HL-60 (cell line): Measurements from ENCODE around the gene TPGS1.

Experiments
- DNase-seq, 2 experiments: peaks; one replicate each; pipeline ENCODE4 v3.0.0-alpha.2; 2010 to 2020; ENCODE audit warnings: low read depth in 1 of 2, low spot score in 1 of 2
- H3K27ac ChIP-seq: fragments of 250-450 bp; sonication (Bioruptor Pico); replicated peaks from 2 replicates; pipeline ENCODE4 v1.5.1; 2020; ENCODE audit warnings: mild to moderate bottlenecking, moderate library complexity
- H3K27me3 ChIP-seq: fragments of 250-450 bp; sonication (Bioruptor Pico); 2 replicates; pipeline ENCODE4 v1.5.1; 2021; ENCODE audit warnings: mild to moderate bottlenecking, moderate library complexity; ENCODE audit not compliant: insufficient read depth, poor library complexity, severe bottlenecking
- H3K4me3 ChIP-seq: replicated peaks from 2 replicates; pipeline ENCODE4 v1.5.1; 2011; ENCODE audit warnings: mild to moderate bottlenecking, control low read depth, low read length; ENCODE audit not compliant: insufficient read depth
- GABPA ChIP-seq: IDR thresholded peaks from 2 replicates; pipeline ENCODE4 v1.6.1; 2012; ENCODE audit warnings: low read depth
- POLR2AphosphoS5 ChIP-seq: IDR thresholded peaks from 2 replicates; pipeline ENCODE4 v1.6.1; 2012; ENCODE audit warnings: low read depth
- SPI1 ChIP-seq: IDR thresholded peaks from 2 replicates; pipeline ENCODE4 v1.6.1; 2012; ENCODE audit warnings: low read depth, mild to moderate bottlenecking, borderline replicate concordance
- TF ChIP-seq, protein P1 (sequence below): IDR thresholded peaks from one replicate; pipeline ENCODE4 v1.5.1; 2011; ENCODE audit warnings: low read length, control low read depth, inconsistent platforms; ENCODE audit not compliant: insufficient read depth
- TF ChIP-seq, protein P2 (sequence below): IDR thresholded peaks from 2 replicates; pipeline ENCODE4 v1.6.1; 2012; ENCODE audit warnings: low read depth; ENCODE audit not compliant: insufficient replicate concordance

Gene TPGS1

DNA sequence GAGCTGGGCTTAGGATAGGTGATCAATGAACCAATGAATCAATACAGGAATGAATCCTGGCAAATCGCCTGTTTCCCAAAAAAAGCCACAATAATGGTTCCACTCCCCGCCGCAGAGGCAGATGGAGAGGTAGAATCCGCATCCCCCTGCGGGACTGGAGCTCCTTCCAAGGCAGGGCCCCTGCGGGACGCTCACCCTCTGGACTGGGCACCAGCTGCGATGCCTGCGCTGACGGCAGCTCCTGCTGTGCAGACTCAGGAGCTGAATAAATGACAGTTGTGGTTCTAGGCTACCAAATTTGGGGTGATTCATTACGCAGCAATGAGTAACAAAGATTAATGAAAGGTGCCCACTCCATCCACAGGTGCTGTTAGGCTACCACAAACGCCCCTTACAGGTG lies 15.4 kb downstream of the TPGS1 start:
- Histone ChIP-seq H3K27me3 (no peaks in the 10 kb centered on the region), H3K27ac (no peak overlapping the region), H3K4me3 (no peak overlapping the region)
- no peak for DNase-seq
- TF ChIP-seq, protein P1, sequence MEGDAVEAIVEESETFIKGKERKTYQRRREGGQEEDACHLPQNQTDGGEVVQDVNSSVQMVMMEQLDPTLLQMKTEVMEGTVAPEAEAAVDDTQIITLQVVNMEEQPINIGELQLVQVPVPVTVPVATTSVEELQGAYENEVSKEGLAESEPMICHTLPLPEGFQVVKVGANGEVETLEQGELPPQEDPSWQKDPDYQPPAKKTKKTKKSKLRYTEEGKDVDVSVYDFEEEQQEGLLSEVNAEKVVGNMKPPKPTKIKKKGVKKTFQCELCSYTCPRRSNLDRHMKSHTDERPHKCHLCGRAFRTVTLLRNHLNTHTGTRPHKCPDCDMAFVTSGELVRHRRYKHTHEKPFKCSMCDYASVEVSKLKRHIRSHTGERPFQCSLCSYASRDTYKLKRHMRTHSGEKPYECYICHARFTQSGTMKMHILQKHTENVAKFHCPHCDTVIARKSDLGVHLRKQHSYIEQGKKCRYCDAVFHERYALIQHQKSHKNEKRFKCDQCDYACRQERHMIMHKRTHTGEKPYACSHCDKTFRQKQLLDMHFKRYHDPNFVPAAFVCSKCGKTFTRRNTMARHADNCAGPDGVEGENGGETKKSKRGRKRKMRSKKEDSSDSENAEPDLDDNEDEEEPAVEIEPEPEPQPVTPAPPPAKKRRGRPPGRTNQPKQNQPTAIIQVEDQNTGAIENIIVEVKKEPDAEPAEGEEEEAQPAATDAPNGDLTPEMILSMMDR = no peak
- no peak for TF ChIP-seq GABPA
- TF ChIP-seq SPI1 = no peak
- TF ChIP-seq, protein P2, sequence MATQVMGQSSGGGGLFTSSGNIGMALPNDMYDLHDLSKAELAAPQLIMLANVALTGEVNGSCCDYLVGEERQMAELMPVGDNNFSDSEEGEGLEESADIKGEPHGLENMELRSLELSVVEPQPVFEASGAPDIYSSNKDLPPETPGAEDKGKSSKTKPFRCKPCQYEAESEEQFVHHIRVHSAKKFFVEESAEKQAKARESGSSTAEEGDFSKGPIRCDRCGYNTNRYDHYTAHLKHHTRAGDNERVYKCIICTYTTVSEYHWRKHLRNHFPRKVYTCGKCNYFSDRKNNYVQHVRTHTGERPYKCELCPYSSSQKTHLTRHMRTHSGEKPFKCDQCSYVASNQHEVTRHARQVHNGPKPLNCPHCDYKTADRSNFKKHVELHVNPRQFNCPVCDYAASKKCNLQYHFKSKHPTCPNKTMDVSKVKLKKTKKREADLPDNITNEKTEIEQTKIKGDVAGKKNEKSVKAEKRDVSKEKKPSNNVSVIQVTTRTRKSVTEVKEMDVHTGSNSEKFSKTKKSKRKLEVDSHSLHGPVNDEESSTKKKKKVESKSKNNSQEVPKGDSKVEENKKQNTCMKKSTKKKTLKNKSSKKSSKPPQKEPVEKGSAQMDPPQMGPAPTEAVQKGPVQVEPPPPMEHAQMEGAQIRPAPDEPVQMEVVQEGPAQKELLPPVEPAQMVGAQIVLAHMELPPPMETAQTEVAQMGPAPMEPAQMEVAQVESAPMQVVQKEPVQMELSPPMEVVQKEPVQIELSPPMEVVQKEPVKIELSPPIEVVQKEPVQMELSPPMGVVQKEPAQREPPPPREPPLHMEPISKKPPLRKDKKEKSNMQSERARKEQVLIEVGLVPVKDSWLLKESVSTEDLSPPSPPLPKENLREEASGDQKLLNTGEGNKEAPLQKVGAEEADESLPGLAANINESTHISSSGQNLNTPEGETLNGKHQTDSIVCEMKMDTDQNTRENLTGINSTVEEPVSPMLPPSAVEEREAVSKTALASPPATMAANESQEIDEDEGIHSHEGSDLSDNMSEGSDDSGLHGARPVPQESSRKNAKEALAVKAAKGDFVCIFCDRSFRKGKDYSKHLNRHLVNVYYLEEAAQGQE = no peak
- TF ChIP-seq POLR2AphosphoS5 = no peak

DNA sequence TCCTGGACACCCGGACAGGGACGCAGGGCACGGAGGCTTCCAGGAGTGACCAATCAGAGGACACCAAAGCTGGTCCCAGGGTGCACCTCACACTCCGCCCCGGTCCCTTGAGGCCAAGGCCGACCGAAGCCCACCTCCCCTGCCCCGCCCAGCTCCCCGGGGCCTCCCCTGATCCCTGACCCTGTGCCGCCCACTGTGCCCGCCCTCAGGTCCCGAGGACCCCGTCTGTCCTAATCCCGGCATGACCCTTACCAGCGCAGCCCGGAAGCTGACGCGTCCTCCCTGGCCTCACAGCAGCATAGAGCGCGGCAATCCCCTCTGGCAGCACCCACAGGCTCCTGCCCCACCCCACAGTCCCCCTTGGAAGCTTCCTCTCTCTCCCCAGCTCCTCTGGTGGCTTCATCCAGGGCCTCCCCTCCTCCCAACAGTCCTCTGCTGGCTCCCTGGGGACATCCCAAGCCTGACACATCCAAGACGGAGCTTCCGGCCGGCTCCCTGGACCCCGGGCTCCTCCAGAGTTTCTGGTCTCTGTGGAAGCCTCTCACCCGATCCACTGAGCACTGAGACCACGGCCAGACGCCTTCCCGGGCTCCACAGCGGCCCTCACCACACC lies 16.9 kb downstream of the TPGS1 start:
- H3K27me3 ChIP-seq = no peaks in the 10 kb centered on the region
- TF ChIP-seq GABPA (no peak), POLR2AphosphoS5 (no peak), SPI1 (no peak)
- TF ChIP-seq, protein P2 = no peak
- TF ChIP-seq, protein P1 = no peak
- no peak for DNase-seq
- H3K4me3 ChIP-seq = no peak overlapping the region
- H3K27ac ChIP-seq = no peak overlapping the region

DNA sequence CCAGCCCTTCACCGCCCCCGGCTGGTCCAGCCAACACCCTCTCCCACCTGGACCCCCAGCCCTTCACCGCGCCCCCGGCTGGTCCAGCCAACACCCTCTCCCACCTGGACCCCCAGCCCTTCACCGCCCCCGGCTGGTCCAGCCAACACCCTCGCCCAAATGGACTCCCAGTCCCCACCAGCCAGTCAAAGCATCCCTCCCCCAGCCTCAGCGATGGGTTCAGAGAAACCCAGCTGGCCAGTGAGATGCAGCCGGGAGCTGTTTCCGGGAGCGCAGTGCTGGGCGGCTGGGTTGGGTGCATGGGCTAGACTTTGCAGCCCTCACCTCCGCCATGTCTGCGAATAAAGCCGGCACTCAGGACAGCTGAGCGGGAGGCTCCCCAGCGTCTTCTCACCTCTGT lies 17.7 kb downstream of the TPGS1 start:
- TF ChIP-seq POLR2AphosphoS5 = no peak
- no peak for TF ChIP-seq GABPA
- Histone ChIP-seq H3K4me3 (no peak overlapping the region), H3K27ac (no peak overlapping the region), H3K27me3 (no peaks in the 10 kb centered on the region)
- DNase-seq = no peak

DNA sequence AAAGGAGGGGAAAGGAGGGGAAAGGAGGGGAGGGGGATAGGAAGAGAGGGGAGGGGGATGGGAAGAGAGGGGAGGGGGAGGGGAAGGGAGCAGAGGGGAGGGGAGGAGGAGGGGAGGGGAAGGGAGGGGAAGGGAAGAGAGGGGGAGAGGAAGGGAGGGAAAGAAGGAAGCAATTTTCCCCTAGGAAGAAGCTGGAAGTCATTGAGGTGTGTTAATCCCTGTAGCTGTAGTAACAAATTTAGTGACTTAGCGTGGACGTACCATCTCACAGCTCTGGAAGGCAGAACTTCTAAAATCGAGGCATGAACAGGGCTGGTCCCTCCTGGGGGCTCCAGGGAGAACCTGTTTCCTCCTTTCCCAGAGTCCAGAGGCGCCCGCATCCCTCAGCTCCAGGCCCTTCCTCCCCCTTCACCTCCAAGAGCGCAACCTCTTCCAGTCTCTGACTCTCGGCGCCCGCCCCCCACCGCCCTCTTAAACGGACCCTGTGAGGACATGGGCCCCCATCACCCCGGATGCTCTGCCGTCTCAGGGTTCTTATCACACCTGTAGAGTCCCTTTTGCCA lies 18.6 kb downstream of the TPGS1 start:
- H3K27me3 ChIP-seq = no peaks in the 10 kb centered on the region
- H3K4me3 ChIP-seq = no peak overlapping the region
- DNase-seq = no peak
- H3K27ac ChIP-seq = no peak overlapping the region
- TF ChIP-seq SPI1 (no peak), POLR2AphosphoS5 (no peak), GABPA (no peak)
- TF ChIP-seq, protein P2 = no peak
- TF ChIP-seq, protein P1 = no peak
